Activated CD8-positive, alpha-beta T cell treated with anti-CD3 and anti-CD28 coated beads for 36 hours (primary cell): ENCODE data around the gene HBP1. TPM values are rescaled to one million over a fixed set of nuclear protein-coding genes. Genes with fewer than 3 reads are reported as not detected.
A peak's percentile ranks its signal among the peaks of the same experiment; 100 is the strongest.

Source experiments
- ATAC-seq: fragments of 200-7000 bp; cut with Tn5 transposase; one replicate; pipeline ENCODE4 v1.10.0; 2021; ENCODE audit warnings: mild to moderate bottlenecking, moderate library complexity
- CTCF ChIA-PET: fragments of 350-600 bp; sonication (Branson Sonifier 250); formaldehyde crosslinking; loops from one replicate; lab custom pipeline; 2021; ENCODE audit warnings: antibody characterized with exemption; lab: Charles Lee
- POLR2A ChIA-PET: fragments of 350-600 bp; sonication (Branson Sonifier 250); formaldehyde crosslinking; loops from one replicate; lab custom pipeline; 2021; ENCODE audit warnings: antibody characterized with exemption; lab: Charles Lee
- DNase-seq: peaks from one replicate; pipeline ENCODE4 v3.0.0-alpha.2; 2020
- H3K27ac Mint-ChIP-seq: one replicate; pipeline ENCODE4 v1.8.0; 2021; ENCODE audit warnings: mild to moderate bottlenecking, mixed read lengths
- H3K27me3 Mint-ChIP-seq: one replicate; pipeline ENCODE4 v1.8.0; 2021; ENCODE audit warnings: mixed read lengths
- H3K36me3 Mint-ChIP-seq: one replicate; pipeline ENCODE4 v1.8.0; 2021; ENCODE audit warnings: low read depth, mixed read lengths
- H3K4me1 Mint-ChIP-seq: one replicate; pipeline ENCODE4 v1.8.0; 2021; ENCODE audit warnings: low read depth, mixed read lengths
- H3K4me3 Mint-ChIP-seq: one replicate; pipeline ENCODE4 v1.8.0; 2021; ENCODE audit warnings: mild to moderate bottlenecking, moderate library complexity, mixed read lengths
- H3K9me3 Mint-ChIP-seq: one replicate; pipeline ENCODE4 v1.8.0; 2021; ENCODE audit warnings: mixed read lengths
- CTCF ChIP-seq: fragments of 200-600 bp; IDR thresholded peaks from one replicate; pipeline ENCODE4 v1.8.0; 2022; ENCODE audit warnings: antibody characterized with exemption, mild to moderate bottlenecking
- intact Hi-C: fragments of 100-400 bp; cut with micrococcal nuclease; formaldehyde crosslinking; loops from one replicate; pipeline ENCODE4 v1.10.0; 2022
- total RNA-seq, 2 experiments: library from RNA; stranded (reverse); gene quantifications; one replicate each; pipeline ENCODE4 v1.2.3, GENCODE V29; 2021

HBP1 gene
- total RNA-seq, 2 experiments from 2014 or later: 23.8 to 30.5 TPM

DNA sequence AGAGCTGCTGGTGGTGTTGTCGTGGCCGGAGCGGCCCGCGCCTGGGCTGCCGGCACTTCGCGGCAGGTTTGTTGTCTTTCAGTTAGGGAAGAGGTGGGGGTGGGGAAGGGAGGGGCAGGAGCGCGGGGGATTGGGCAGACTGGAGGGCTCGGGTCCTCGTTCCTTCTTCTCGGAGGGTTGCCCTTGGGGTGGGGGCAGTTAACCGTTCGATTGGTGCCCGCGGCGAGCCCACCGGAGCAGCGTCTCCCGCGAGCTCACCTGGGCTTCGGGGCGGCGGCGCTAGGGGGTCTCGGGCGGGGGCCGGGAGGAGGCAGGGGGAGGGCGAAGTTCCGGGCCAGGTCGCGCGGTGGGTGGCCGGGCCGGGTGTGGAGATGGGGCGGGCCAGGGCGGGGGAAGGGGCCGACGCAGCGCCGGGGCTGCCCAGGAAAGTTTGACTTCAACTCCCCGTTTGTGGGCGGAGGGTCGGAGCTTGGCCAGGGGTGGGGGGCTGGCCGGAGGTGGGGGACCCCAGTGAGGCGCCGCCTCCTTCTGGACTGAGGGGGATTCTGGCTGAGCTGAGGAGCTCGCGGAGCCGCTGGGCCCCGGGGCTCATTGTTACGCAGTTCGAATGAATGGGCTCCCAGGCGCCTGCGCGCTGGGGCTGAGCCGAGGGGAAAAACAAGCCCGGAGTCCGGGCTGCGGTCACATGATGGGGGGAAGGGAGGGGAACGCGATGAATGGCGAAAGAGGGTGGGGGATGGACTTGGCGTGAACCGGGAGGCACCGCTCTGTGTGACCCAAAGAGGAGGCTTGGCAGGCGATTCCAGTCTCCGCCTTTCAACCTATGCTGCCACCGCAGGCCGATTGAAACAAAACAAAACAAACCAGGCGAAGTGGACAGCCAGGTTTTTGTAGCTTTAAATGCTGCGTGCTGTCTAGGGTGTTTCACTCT lies 582 bp downstream of the HBP1 start:
- no peaks in the 10 kb centered on the region for H3K27me3 Mint-ChIP-seq
- peaks cover 7% of the 10 kb centered on the region for H3K36me3 Mint-ChIP-seq
- ATAC-seq (peak; percentile 32), DNase-seq (peak; percentile 96)
- H3K9me3 Mint-ChIP-seq: no peaks in the 10 kb centered on the region
- TF ChIP-seq CTCF: no peak
- peak overlapping the region; percentile 99 for H3K27ac Mint-ChIP-seq
- CTCF ChIA-PET: interaction anchor here (0.7 to 2.3 kb wide), 5 partner anchors 8 to 574 kb away, joined by 3 to 15 read pairs (median 3); no protein-coding TSS in a partner anchor
- peak overlapping the region; percentile 90 for H3K4me3 Mint-ChIP-seq
- POLR2A ChIA-PET: interaction anchor here (0.7 to 3.6 kb wide), 9 partner anchors 9 to 885 kb away, joined by 3 to 23 read pairs (median 4); partner anchors contain the start of genes CBLL1, NAMPT and PIK3CG
- H3K4me1 Mint-ChIP-seq: peaks cover 29% of the 10 kb centered on the region
- intact Hi-C loops: loop anchor here (5.0 kb wide), 2 partner anchors 297 to 507 kb away; partner anchors contain the start of gene CCDC71L

DNA sequence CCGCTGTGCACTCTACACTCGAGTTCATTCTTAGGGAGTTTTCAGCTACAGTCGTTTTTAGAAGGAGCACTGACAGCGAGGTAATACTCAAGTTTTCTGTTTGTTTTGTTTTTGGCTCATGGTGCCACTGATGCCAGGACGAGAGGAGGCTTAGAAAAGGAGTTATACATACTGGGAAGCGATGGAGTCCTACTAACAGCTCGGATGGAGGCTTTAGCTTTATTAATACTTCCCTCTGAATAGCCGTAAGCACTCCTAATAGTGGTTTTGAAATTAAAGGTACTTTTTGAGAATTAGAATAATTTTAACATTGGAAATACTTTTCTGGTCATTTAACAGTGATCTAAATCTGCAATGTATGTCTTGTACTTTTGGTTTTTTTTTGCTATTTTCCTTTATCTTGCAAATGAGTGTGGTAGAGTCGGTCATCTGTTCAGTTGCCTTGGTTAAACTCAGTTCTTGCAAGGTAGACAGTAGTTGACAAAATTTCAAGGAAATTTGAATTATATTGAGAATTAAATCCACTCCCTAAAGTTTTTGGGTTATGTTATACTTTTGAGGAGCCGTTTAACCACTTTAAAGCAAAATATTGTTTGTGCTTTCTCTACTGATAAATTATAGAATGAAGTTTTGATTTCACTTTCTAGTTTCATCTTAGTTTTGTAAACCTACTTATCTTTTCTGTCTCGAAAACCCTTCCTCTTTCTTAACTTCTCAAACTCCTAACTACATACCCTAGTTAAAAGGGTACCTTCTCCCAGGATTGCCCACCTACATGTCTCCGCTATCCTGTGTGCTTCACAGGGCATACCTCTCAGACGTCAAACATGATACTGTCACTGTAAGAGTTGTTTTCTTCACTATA lies 1.5 kb downstream of the HBP1 start:
- Mint-ChIP-seq H3K27ac (peak overlapping the region; percentile 99), H3K4me3 (peak overlapping the region; percentile 90), H3K27me3 (no peaks in the 10 kb centered on the region), H3K36me3 (peaks cover 7% of the 10 kb centered on the region), H3K9me3 (no peaks in the 10 kb centered on the region), H3K4me1 (peaks cover 37% of the 10 kb centered on the region)
- intact Hi-C loops: no loop called here
- no peak for DNase-seq
- ChIA-PET POLR2A (interaction anchor here (0.7 to 3.6 kb wide), 9 partner anchors 8 to 573 kb away, joined by 3 to 23 read pairs (median 4); partner anchors contain the start of genes CBLL1 and PIK3CG), CTCF (interaction anchor here (0.7 to 2.3 kb wide), 3 partner anchors 9 to 377 kb away, joined by 3 to 15 read pairs (median 3); no protein-coding TSS in a partner anchor)
- no peak for ATAC-seq
- no peak for TF ChIP-seq CTCF

- intact Hi-C loops: no loop called here
- TF ChIP-seq CTCF: no peak
- peaks cover 9% of the 10 kb centered on the region for H3K36me3 Mint-ChIP-seq
- ATAC-seq (no peak), DNase-seq (no peak)
- peak overlapping the region; percentile 81 for H3K27ac Mint-ChIP-seq
- peaks cover 1% of the 10 kb centered on the region for H3K9me3 Mint-ChIP-seq
- peak overlapping the region; percentile 54 for H3K4me3 Mint-ChIP-seq
- H3K4me1 Mint-ChIP-seq: peaks cover 44% of the 10 kb centered on the region
- CTCF ChIA-PET: no interaction called here
- POLR2A ChIA-PET: interaction anchor here (0.8 to 1.5 kb wide), 2 partner anchors 9 to 302 kb away, joined by 3 to 10 read pairs; no protein-coding TSS in a partner anchor
- no peaks in the 10 kb centered on the region for H3K27me3 Mint-ChIP-seq
Measured at GRCh38 chr7:107171496-107171895, 2.7 kb downstream of the HBP1 start.

- no peak for DNase-seq
- ATAC-seq: no peak
- H3K27me3 Mint-ChIP-seq: no peaks in the 10 kb centered on the region
- peaks cover 9% of the 10 kb centered on the region for H3K36me3 Mint-ChIP-seq
- peak overlapping the region; percentile 26 for H3K4me3 Mint-ChIP-seq
- intact Hi-C loops: loop anchor here (1.0 kb wide), 1 partner anchor 8 kb away; no protein-coding TSS in a partner anchor
- peak overlapping the region; percentile 93 for H3K27ac Mint-ChIP-seq
- ChIA-PET CTCF (no interaction called here), POLR2A (interaction anchor here (1.5 kb wide), 1 partner anchor 8 kb away, joined by 10 read pairs; no protein-coding TSS in a partner anchor)
- H3K4me1 Mint-ChIP-seq: peaks cover 52% of the 10 kb centered on the region
- H3K9me3 Mint-ChIP-seq: peaks cover 1% of the 10 kb centered on the region
- no peak for TF ChIP-seq CTCF
Measured at GRCh38 chr7:107172276-107173032, 3.7 kb downstream of the HBP1 start.
